GM13977 (cell line): Measurements from ENCODE around the gene TEKTIP1.

ENCODE experiments used
- DNase-seq: peaks from one replicate; pipeline ENCODE4 v3.0.0; 2012; ENCODE audit warnings: low spot score
- in situ Hi-C: fragments of 300-500 bp; cut with MboI; formaldehyde crosslinking; loops from one replicate; pipeline ENCODE4 v1.12.0; 2022; ENCODE audit warnings: low sequenced_read_pairs, low pct_unique_long_range_greater_than_20kb, mixed read lengths, inconsistent platforms; ENCODE audit not compliant: unreplicated experiment
- TF ChIP-seq, protein P1 (sequence below): IDR thresholded peaks from 2 replicates; pipeline ENCODE4 v1.5.1; 2012; ENCODE audit warnings: mild to moderate bottlenecking, control low read depth; ENCODE audit not compliant: insufficient read depth; ENCODE audit errors: extremely low read depth, missing control alignments

Gene TEKTIP1

GRCh38 chr19:3533563-3534216 lies 5.3 kb upstream of the TEKTIP1 start:
- DNase-seq = no peak
- in situ Hi-C loops = no loop called here
- TF ChIP-seq, protein P1, sequence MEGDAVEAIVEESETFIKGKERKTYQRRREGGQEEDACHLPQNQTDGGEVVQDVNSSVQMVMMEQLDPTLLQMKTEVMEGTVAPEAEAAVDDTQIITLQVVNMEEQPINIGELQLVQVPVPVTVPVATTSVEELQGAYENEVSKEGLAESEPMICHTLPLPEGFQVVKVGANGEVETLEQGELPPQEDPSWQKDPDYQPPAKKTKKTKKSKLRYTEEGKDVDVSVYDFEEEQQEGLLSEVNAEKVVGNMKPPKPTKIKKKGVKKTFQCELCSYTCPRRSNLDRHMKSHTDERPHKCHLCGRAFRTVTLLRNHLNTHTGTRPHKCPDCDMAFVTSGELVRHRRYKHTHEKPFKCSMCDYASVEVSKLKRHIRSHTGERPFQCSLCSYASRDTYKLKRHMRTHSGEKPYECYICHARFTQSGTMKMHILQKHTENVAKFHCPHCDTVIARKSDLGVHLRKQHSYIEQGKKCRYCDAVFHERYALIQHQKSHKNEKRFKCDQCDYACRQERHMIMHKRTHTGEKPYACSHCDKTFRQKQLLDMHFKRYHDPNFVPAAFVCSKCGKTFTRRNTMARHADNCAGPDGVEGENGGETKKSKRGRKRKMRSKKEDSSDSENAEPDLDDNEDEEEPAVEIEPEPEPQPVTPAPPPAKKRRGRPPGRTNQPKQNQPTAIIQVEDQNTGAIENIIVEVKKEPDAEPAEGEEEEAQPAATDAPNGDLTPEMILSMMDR = no peak

DNA sequence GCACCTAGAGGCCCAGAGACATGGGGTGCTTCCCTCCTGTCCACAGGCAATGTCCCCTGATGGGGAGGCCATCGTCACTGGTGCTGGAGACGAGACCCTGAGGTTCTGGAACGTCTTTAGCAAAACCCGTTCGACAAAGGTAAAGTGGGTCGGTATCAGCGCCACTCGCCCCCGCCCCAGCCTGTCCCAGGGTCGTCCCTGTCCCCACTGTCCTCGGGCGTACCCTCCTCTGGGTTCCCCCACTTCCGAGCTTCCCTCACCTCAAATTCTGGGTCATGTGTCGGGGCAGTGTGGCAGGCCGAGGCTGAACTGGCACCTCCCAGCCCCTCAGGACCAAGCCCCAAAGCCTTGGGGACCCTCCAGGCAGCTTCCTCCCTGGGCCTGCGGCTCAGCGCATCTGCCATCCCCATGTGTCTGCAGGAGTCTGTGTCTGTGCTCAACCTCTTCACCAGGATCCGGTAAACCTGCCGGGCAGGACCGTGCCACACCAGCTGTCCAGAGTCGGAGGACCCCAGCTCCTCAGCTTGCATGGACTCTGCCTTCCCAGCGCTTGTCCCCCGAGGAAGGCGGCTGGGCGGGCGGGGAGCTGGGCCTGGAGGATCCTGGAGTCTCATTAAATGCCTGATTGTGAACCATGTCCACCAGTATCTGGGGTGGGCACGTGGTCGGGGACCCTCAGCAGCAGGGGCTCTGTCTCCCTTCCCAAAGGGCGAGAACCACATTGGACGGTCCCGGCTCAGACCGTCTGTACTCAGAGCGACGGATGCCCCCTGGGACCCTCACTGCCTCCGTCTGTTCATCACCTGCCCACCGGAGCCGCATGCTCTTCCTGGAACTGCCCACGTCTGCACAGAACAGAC lies 4.4 kb upstream of the TEKTIP1 start:
- TF ChIP-seq, protein P1 = no peak
- no peak for DNase-seq
- in situ Hi-C loops = no loop called here

DNA sequence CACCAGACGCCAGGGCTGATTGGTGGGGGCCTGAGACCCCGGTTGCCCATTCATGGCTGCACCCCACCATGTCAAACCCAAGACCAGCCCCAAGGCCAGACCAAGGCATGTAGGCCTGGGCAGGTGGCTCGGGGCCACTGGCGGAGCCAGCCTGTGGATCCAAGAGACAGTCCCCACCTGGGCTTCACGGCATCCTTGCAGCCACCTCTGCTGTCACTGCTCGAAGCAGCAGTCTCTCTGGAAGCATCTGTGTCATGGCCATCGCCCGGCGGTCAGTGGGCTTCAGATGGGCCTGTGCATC lies 3.8 kb upstream of the TEKTIP1 start:
- no peak for DNase-seq
- in situ Hi-C loops = no loop called here
- TF ChIP-seq, protein P1 = no peak

GRCh38 chr19:3535563-3535965 lies 3.4 kb upstream of the TEKTIP1 start:
- no peak for DNase-seq
- in situ Hi-C loops = no loop called here
- TF ChIP-seq, protein P1 = no peak

DNA sequence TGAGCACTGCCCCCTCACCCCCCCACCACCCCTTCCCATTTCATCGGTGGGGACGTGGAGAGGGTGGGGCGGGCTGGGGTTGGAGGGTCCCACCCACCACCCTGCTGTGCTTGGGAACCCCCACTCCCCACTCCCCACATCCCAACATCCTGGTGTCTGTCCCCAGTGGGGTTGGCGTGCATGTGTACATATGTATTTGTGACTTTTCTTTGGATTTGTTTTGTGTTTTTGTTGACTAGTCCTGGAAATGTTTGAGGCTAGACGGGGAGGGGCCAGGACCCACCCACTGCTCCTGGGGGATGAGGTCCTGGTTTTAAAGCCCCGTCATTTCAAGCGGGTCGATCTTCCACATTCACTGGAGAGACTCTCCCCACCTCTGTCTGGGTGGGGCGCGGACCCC lies 3.0 kb upstream of the TEKTIP1 start:
- in situ Hi-C loops = no loop called here
- TF ChIP-seq, protein P1 = no peak
- no peak for DNase-seq

GRCh38 chr19:3536429-3537100 lies 2.4 kb upstream of the TEKTIP1 start:
- TF ChIP-seq, protein P1 = no peak
- in situ Hi-C loops = no loop called here
- no peak for DNase-seq
